ENCODE results near the gene MYL2. TPM values are rescaled to one million over a fixed set of nuclear protein-coding genes. Genes with fewer than 3 reads are reported as not detected.

MYL2 gene
- total RNA-seq, 1 donor from 2014 or later, result not detected

DNA sequence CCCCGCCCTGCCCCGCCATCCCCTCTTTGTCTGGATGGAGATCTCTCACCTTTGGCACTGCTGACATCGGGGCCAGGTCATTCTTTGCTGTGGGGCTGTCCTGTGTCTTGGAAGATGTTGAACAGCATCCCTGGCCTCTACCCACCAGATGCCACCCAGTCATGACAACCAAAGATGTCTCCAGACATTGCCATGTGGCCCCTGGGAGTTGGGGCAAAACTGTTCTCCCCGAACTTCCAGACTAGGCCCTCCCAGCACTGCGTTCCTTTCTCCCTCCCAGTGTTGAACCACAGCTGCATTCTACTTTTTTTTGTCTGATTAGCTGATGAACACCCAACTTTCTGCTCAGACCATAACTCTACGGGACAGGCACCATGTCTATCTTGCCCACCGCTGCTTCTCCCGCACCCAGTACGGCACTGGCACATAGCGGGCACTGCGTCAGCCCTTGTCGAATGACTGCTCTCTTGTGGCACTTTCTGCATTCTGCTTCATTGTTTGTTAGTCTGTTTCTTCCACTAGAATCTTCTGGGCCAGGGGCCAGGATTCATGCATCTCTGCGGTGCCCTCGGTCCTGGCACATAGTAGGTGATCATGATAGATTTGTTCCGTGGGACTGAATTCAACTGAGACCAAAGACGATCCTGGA, 13.1 kb upstream of the MYL2 start:
- Mint-ChIP-seq H3K4me3 (no peak overlapping the region), H3K27me3 (ENCODE audit: low read depth) (peaks cover 25% of the 10 kb centered on the region), H3K27ac (no peak overlapping the region), H3K36me3 (no peaks in the 10 kb centered on the region), H3K4me1 (peaks cover 4% of the 10 kb centered on the region), H3K9me3 (no peaks in the 10 kb centered on the region)
- TF ChIP-seq, protein P1, sequence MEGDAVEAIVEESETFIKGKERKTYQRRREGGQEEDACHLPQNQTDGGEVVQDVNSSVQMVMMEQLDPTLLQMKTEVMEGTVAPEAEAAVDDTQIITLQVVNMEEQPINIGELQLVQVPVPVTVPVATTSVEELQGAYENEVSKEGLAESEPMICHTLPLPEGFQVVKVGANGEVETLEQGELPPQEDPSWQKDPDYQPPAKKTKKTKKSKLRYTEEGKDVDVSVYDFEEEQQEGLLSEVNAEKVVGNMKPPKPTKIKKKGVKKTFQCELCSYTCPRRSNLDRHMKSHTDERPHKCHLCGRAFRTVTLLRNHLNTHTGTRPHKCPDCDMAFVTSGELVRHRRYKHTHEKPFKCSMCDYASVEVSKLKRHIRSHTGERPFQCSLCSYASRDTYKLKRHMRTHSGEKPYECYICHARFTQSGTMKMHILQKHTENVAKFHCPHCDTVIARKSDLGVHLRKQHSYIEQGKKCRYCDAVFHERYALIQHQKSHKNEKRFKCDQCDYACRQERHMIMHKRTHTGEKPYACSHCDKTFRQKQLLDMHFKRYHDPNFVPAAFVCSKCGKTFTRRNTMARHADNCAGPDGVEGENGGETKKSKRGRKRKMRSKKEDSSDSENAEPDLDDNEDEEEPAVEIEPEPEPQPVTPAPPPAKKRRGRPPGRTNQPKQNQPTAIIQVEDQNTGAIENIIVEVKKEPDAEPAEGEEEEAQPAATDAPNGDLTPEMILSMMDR (IDR thresholded peaks at IDR 0.05; ENCODE audit: unreplicated experiment), result no peak
- no peak for DNase-seq (ENCODE audit: low spot score in 2 of 2, unreplicated experiment in 2 of 2)

DNA sequence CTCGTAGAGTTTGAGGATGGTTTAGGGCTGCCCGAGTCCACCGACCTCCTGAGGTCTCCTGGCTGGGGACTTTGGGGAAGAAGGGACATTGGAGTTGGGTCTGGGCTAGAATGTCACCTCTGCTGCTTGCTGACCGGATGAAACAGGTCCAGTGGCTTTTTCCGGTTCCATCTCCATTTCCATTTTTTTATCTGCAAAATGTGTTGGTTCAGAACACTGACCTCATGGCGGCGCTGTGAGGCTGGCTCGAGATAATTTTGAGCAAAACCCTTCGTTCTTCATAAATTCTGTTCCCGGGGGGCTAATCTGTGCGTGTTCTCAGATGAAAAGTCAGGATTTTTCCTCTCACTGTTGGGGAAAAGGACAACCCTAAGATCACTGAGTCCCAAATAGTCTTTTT, 11.7 kb upstream of the MYL2 start:
- no peak overlapping the region for H3K27ac Mint-ChIP-seq
- no peaks in the 10 kb centered on the region for H3K36me3 Mint-ChIP-seq
- TF ChIP-seq, protein P1 (IDR thresholded peaks at IDR 0.05; ENCODE audit: unreplicated experiment), result peak; percentile 23
- no peak for DNase-seq (ENCODE audit: low spot score in 2 of 2, unreplicated experiment in 2 of 2)
- no peaks in the 10 kb centered on the region for H3K9me3 Mint-ChIP-seq
- H3K4me1 Mint-ChIP-seq, result peaks cover 2% of the 10 kb centered on the region
- no peak overlapping the region for H3K4me3 Mint-ChIP-seq
- peaks cover 20% of the 10 kb centered on the region for H3K27me3 Mint-ChIP-seq (ENCODE audit: low read depth)

DNA sequence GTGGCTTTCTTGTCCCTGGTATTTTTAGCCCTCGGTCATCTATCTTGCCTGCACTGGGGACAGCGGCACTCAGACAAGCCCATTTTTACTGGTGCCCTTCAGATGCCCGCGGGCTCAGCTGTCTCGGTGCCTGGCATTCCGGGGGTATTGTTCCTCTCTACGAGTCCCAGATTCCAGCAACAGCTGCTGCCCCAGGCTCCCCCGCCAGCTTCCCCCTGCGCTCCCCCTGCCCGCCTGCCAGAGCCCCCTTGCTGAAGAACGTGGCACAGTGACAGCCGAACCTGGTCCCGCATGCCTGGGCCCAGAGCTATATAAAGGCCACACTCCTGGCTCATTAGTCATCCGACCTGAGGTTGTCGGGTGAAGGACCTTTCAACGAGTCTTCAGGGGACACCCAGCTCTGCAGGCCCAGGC, 10.9 kb upstream of the MYL2 start:
- no peak for DNase-seq (ENCODE audit: low spot score in 2 of 2, unreplicated experiment in 2 of 2)
- H3K27me3 Mint-ChIP-seq (ENCODE audit: low read depth), result peaks cover 13% of the 10 kb centered on the region
- no peak overlapping the region for H3K4me3 Mint-ChIP-seq
- H3K9me3 Mint-ChIP-seq, result no peaks in the 10 kb centered on the region
- no peaks in the 10 kb centered on the region for H3K36me3 Mint-ChIP-seq
- H3K4me1 Mint-ChIP-seq, result no peaks in the 10 kb centered on the region
- TF ChIP-seq, protein P1 (IDR thresholded peaks at IDR 0.05; ENCODE audit: unreplicated experiment), result no peak
- H3K27ac Mint-ChIP-seq, result no peak overlapping the region

DNA sequence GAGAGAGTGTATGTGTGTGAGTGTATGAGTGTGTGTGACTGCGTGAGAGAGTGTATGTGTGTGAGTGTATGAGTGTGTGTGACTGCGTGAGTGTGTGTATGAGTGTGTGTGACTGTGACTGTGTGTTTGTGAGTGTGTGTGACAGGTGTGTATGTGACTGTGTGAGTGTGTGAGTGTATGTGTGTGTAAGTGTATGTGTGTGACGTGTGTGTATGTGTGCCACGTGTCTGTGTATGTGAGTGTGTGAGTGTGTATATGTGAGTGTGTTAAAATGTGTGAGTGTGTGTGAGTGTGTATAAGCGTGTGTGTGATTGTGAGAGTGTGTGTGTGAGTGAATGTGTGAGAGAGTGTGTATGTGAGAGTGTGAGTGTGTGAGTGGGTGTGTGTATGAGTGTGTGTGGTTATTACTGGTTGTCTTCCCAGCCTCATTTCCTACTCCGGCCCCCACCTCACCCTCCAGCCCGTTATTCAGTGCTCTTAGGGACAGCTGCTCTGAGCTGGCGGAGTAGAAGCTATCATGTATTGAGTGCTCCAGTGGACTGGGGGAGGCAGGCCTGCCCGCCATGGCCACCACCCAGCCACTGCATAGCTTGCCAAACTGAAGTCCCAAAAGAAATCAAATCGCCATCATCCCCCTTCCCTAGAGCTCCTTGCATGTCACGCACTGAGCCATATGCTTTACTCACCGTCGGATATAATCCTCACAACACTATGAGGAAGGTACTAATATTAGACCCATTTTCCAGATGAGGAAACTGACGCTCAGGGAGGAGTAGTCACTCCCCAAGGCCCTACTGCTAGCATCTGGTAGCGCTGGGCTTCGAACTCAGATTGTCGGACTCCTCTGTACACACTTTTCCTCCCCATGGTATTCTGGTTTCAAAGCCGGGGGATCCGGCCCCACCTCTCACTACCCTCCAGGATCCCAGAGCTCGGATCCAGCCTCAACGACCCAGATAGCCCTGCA, 10.3 kb upstream of the MYL2 start:
- no peak overlapping the region for H3K4me3 Mint-ChIP-seq
- no peak for DNase-seq (ENCODE audit: low spot score in 2 of 2, unreplicated experiment in 2 of 2)
- peaks cover 9% of the 10 kb centered on the region for H3K27me3 Mint-ChIP-seq (ENCODE audit: low read depth)
- H3K4me1 Mint-ChIP-seq, result no peaks in the 10 kb centered on the region
- no peaks in the 10 kb centered on the region for H3K9me3 Mint-ChIP-seq
- TF ChIP-seq, protein P1 (IDR thresholded peaks at IDR 0.05; ENCODE audit: unreplicated experiment), result no peak
- H3K27ac Mint-ChIP-seq, result no peak overlapping the region
- H3K36me3 Mint-ChIP-seq, result no peaks in the 10 kb centered on the region

DNA sequence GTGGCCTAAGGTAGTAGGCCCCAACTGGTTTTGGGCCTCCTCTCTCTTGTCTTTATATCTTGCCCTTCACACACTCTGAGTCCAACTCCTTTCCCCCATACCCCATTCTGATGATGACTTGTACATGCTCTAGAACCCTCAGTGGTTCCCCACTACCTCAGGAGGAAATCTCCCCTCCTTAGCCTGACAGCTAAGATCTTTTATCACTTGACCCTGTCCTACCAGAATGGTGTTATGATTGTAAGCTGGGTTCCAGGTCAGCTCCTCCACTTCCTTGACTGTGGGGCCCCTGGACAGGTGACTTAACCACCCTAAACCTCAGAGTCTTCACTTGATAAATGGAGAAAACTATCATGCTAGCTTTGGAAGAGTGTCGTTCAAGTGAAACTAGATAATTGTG, 9.4 kb upstream of the MYL2 start:
- peaks cover 6% of the 10 kb centered on the region for H3K27me3 Mint-ChIP-seq (ENCODE audit: low read depth)
- no peaks in the 10 kb centered on the region for H3K9me3 Mint-ChIP-seq
- H3K27ac Mint-ChIP-seq, result no peak overlapping the region
- TF ChIP-seq, protein P1 (IDR thresholded peaks at IDR 0.05; ENCODE audit: unreplicated experiment), result no peak
- no peak for DNase-seq (ENCODE audit: low spot score in 2 of 2, unreplicated experiment in 2 of 2)
- no peak overlapping the region for H3K4me3 Mint-ChIP-seq
- no peaks in the 10 kb centered on the region for H3K4me1 Mint-ChIP-seq
- no peaks in the 10 kb centered on the region for H3K36me3 Mint-ChIP-seq
